ENCODE results near the gene TNKS2. TPM values are rescaled to one million over a fixed set of nuclear protein-coding genes. Genes with fewer than 3 reads are reported as not detected.

Gene TNKS2
- total and polyA plus RNA-seq, 2 of the 13 experiments (the other 11 are each of a cell fraction or from before 2014, with no cell fraction given), result 15.2 to 19.4 TPM

- Histone ChIP-seq H3K4me1 (ENCODE audit: insufficient read depth, low read length) (peaks cover 51% of the 10 kb centered on the region), H3K4me2 (ENCODE audit: low read depth, low read length) (peak overlapping the region; percentile 93), H2AFZ (ENCODE audit: low read length) (peak overlapping the region; percentile 17), H3K79me2 (ENCODE audit: insufficient read depth, low read length) (no peaks in the 10 kb centered on the region), H3K27ac (ENCODE audit: extremely low read length, insufficient read depth, low read length) (peak overlapping the region; percentile 20), H3K4me3 (replicated peaks in 1 of 3; ENCODE audit: insufficient read depth in 1 of 3, low read depth in 2 of 3, low read length in 3 of 3) (peak overlapping the region; percentile 56 to 69 (median 60)), H3K9ac (ENCODE audit: insufficient read depth, low read depth, low read length) (peak overlapping the region; percentile 24; the same call in 1 of the 2 replicates), H3K27me3 (ENCODE audit: control insufficient read depth in 1 of 2, insufficient read depth in 2 of 2, low read length in 2 of 2) (peaks cover 0 to 10% of the 10 kb centered on the region in 2 experiments; a peak in 1 of 5 replicates), H3K9me3 (ENCODE audit: low read length) (no peaks in the 10 kb centered on the region), H4K20me1 (ENCODE audit: insufficient read depth, low read length) (no peaks in the 10 kb centered on the region), H3K36me3 (replicated peaks in 1 of 2; ENCODE audit: control insufficient read depth in 1 of 2, insufficient read depth in 2 of 2, low read length in 2 of 2) (no peaks in the 10 kb centered on the region)
- intact Hi-C loops (cut with micrococcal nuclease; ENCODE audit: unreplicated experiment) (no loop called here), in situ Hi-C loops (cut with HindIII; ENCODE audit: extremely low pct_ligation_motif_present, low pct_unique_long_range_greater_than_20kb) (no loop called here)
- peak; percentile 86 for ATAC-seq
- peak; percentile 58 for DNase-seq (ENCODE audit: low spot score)
- FAIRE-seq, result no peak
- WGBS (ENCODE audit: low lambda C conversion rate), result under 1% methylated on average over 22 of the region's 59 CpGs
- CTCF ChIA-PET (ENCODE audit: low intra/inter-chr PET ratio, low total read pairs), result no interaction called here
- BruUV-seq (replicated peaks), result no TSS peak
- POLR2A ChIA-PET, result interaction anchor here (0.7 to 2.0 kb wide), 4 partner anchors 15 to 89 kb away, joined by 3 to 13 read pairs (median 4); partner anchors contain the start of genes BTAF1, FGFBP3 and TNKS2
- TF ChIP-seq ARNTL (CRISPR knock-in tag; IDR thresholded peaks at IDR 0.05) (peak; percentile 93), ZNF616 (CRISPR knock-in tag; IDR thresholded peaks at IDR 0.05; ENCODE audit: low read depth) (peak; percentile 36; the same call in 1 of the 2 replicates), MED1 (CRISPR knock-in tag; IDR thresholded peaks at IDR 0.05) (peak; percentile 31; the same call in 1 of the 2 replicates), MED13 (CRISPR knock-in tag; IDR thresholded peaks at IDR 0.05) (no peak), ZNF646 (CRISPR knock-in tag; IDR thresholded peaks at IDR 0.05) (peak; percentile 64; the same call in 1 of the 2 replicates), ARID4A (CRISPR knock-in tag; IDR thresholded peaks at IDR 0.05; ENCODE audit: borderline replicate concordance) (peak; percentile 66; the same call in 1 of the 2 replicates), ZNF768 (CRISPR knock-in tag; IDR thresholded peaks at IDR 0.05) (peak; percentile 57), TBX3 (IDR thresholded peaks at IDR 0.05; ENCODE audit: borderline replicate concordance) (no peak), ZSCAN22 (CRISPR knock-in tag; IDR thresholded peaks at IDR 0.05) (no peak)
These were observed 89.2 kb downstream of the TNKS2 start for GRCh38 chr10:91887272-91888076.
